ENCODE results near the gene PKP2.

The PKP2 gene

DNA sequence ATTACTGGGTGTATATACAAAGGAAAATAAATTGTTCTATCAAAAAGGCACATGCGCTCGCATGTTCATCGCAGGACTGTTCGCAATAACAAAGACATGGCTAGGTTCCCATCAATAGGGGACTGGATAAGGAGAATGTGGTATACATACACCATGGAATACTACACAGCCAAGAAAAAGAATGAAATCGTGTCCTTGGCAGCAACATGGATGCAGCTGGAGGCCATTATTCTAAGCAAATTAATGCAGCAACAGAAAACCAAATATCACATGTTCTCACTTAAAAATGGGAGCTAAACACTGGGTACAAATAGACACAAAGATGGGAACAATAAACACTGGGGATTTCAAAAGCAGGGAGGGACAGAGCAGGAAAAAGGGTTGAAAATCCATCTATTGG is 58.6 kb downstream of the PKP2 start:
- no peak for TF ChIP-seq JUND (IDR thresholded peaks at IDR 0.05; ENCODE audit: low read depth)
- DNase-seq (ENCODE audit: low read depth in 1 of 2, low spot score in 1 of 2) = no peak
- in situ Hi-C loops (cut with HindIII; ENCODE audit: low pct_unique_long_range_greater_than_20kb, low sequenced_read_pairs) = no loop called here

DNA sequence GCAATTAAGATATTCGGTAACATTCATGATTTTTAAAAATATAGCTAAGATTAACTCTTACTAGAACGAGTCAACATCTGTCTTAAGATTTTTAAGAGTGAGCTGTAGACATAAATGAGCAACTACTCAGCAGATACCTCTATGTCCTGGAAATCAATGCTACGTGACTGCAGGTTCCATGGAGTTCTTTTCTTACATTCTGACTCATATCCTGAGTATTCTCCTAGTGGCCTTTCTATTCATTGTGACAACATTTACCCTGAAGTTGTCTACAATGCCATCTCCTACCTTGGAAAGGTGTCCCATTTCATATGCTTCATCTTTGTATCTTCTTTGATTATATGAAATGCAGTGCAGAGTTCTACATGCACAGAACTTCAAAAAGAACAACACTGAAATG is 59.9 kb downstream of the PKP2 start:
- in situ Hi-C loops (cut with HindIII; ENCODE audit: low pct_unique_long_range_greater_than_20kb, low sequenced_read_pairs) = no loop called here

DNA sequence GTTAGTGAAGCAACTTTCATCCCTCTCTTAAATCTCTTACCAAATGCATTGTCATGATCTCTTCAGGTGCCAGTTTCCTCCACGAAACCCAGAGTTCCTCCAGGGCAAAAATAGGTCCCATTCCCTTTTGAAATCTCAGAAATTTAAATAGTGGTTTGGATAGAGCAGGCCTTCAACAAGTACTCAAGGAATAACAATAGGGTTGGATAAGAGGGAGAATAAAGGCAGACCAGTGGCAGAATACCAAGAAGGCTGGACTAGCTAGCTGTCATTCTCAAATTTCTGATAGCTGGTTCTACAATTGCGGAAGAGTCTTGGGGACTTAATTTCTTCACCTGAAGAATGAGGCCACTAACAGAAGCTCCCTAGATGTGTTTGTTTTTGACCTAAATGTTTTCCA is 62.5 kb downstream of the PKP2 start:
- in situ Hi-C loops (cut with HindIII; ENCODE audit: low pct_unique_long_range_greater_than_20kb, low sequenced_read_pairs) = no loop called here
- DNase-seq (ENCODE audit: low read depth in 1 of 2, low spot score in 1 of 2) = no peak
- no peak for TF ChIP-seq JUND (IDR thresholded peaks at IDR 0.05; ENCODE audit: low read depth)

More for the DNA sequence above, 59.9 kb downstream of the PKP2 start:
- DNase-seq (ENCODE audit: low read depth in 1 of 2, low spot score in 1 of 2) = no peak
- TF ChIP-seq JUND (IDR thresholded peaks at IDR 0.05; ENCODE audit: low read depth) = no peak

DNA sequence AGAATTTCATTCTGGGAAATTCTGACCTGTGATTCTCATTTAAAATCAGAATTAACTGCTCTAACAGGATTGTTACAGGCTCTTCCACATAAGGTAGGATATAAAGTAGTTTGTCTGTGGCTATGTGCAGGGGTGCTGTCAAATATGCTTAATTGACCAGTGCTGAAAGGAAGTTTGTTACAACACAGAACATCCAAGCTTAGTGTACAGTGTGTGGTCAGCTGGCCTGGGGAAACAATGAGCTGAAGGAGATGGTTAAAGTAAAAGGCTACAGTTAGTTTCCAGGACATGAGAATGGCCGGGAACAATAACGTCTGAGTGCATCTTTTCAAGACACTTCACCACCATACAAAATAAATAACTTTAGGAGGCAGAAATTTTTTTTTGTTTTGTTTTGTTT is 68.0 kb downstream of the PKP2 start:
- in situ Hi-C loops (cut with HindIII; ENCODE audit: low pct_unique_long_range_greater_than_20kb, low sequenced_read_pairs) = no loop called here
- no peak for TF ChIP-seq JUND (IDR thresholded peaks at IDR 0.05; ENCODE audit: low read depth)

DNA sequence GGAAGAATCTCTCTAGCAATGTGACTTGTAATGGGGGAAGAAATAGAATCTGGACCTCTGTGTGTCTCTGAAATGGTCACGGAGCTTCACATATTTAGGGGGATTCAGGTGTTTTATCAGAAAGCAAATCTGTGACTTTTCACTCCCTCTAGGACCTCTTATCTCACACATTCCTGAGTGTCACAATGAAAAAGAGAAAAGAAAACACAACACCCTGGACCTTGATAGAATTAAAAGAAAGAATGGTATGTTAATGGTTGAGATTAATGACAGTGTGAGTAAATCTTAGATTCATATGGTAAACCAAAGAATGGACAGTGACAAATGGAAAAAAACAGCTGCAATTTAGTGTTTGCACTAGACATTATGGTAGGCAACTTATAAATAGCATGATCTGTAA is 68.5 kb downstream of the PKP2 start:
- no peak for DNase-seq (ENCODE audit: low read depth in 1 of 2, low spot score in 1 of 2)
- in situ Hi-C loops (cut with HindIII; ENCODE audit: low pct_unique_long_range_greater_than_20kb, low sequenced_read_pairs) = no loop called here
- no peak for TF ChIP-seq JUND (IDR thresholded peaks at IDR 0.05; ENCODE audit: low read depth)

More for the DNA sequence above, 68.0 kb downstream of the PKP2 start:
- no peak for DNase-seq (ENCODE audit: low read depth in 1 of 2, low spot score in 1 of 2)

DNA sequence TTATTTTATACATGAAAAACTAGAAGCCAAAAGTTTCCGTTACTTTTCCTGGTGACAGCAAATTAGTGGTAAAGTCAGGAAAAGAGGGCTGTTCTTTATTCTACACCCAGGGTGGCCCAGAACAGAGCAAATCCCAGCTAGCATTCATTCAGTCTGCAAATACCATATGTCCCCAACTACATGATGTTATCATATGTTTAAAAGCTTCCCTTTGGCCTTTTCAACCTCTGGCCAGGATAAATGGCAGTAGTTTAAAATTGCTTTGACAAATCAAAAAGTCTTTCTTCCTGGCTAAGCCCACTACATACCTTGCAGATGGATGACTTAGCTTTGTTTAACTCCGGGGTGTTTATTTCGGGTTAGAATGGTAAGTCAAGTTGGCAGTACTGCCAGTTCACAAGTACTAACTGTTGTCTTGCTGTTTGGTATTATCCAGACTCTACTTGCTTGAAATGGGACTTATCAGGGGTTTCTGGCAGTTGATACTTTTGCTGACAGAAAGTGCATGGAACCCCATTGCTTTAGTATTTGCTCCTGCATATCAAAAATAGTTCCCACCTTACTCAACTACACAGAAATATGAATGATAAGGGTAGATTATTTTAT is 69.7 kb downstream of the PKP2 start:
- no peak for DNase-seq (ENCODE audit: low read depth in 1 of 2, low spot score in 1 of 2)
- no peak for TF ChIP-seq JUND (IDR thresholded peaks at IDR 0.05; ENCODE audit: low read depth)
- in situ Hi-C loops (cut with HindIII; ENCODE audit: low pct_unique_long_range_greater_than_20kb, low sequenced_read_pairs) = no loop called here

DNA sequence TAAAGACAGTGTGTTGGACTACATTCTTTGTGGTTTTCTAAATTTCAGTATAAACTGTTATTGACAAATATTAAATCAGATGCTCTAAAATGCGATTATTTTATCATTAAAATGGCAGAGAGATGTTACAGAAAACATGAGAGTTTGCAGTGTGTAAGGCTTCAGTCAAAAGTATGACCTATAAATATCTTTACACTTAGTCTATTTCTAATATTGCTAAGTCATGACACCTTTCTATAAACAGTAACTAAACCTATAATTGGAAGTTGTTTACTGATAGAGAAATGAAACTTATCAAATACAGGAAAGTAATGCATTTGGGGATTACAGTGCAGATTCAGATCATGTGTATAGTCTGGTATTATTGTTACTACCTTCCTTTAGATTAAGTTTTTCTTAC is 72.0 kb downstream of the PKP2 start:
- in situ Hi-C loops (cut with HindIII; ENCODE audit: low pct_unique_long_range_greater_than_20kb, low sequenced_read_pairs) = no loop called here
- no peak for DNase-seq (ENCODE audit: low read depth in 1 of 2, low spot score in 1 of 2)
- TF ChIP-seq JUND (IDR thresholded peaks at IDR 0.05; ENCODE audit: low read depth) = no peak

DNA sequence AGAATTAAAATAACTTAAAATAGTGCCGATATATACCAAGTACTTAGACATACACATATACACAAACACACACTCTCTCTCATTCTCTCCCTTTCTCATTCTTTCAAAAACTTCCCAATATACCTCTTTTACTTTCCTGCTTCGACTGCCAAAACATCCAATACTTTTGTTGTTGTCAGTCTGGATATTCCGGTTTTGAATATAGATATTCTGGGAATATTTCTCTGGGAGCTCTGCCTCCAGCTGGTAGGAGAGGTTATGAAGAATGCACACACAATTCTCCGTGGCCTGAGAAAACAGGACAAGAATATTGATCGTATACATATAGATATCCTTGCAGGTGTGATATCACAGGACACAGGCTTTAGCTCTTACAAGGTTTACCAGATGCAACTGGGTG is 74.2 kb downstream of the PKP2 start:
- in situ Hi-C loops (cut with HindIII; ENCODE audit: low pct_unique_long_range_greater_than_20kb, low sequenced_read_pairs) = no loop called here
- TF ChIP-seq JUND (IDR thresholded peaks at IDR 0.05; ENCODE audit: low read depth) = no peak
- DNase-seq (ENCODE audit: low read depth in 1 of 2, low spot score in 1 of 2) = peak in 1 of 2 experiments; percentile 62

DNA sequence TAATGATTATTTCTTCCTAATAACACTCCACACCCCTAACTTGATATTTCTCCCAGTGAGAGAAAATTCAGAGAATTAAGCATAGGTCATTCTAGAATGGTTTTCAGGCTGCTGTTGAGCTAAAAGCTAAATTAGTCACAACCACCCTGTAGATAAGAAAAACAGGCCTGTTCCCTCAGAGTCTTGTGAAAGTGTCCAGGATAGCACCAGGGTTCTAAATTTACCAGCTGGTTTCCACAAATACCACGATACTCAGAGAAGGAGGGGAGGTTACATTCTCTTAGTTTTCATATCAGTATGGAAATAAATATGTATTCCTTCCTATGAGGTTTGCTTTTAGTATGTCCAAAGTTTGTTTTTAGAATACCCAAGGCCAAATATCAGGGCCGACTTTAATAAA is 74.9 kb downstream of the PKP2 start:
- in situ Hi-C loops (cut with HindIII; ENCODE audit: low pct_unique_long_range_greater_than_20kb, low sequenced_read_pairs) = no loop called here
- no peak for TF ChIP-seq JUND (IDR thresholded peaks at IDR 0.05; ENCODE audit: low read depth)
- no peak for DNase-seq (ENCODE audit: low read depth in 1 of 2, low spot score in 1 of 2)

DNA sequence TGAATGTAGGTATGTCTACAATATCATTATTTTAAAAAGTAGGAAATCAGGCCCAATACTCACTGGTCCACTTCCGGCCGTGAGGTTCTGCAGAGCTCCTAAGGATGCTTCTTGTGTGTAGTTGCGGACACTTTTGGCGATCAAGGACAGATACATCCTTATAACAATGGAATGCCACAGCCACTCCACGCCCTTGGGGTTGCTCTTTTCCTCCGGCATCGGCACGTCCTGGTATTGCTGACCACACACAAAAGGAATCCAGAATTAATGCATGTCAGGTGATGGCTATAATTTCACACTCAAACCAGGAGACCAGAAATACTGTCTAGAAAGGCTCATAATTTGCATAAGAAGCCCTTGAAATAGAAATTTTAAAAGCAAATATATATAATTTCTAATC is 75.3 kb downstream of the PKP2 start:
- in situ Hi-C loops (cut with HindIII; ENCODE audit: low pct_unique_long_range_greater_than_20kb, low sequenced_read_pairs) = no loop called here
- DNase-seq (ENCODE audit: low read depth in 1 of 2, low spot score in 1 of 2) = no peak
- no peak for TF ChIP-seq JUND (IDR thresholded peaks at IDR 0.05; ENCODE audit: low read depth)

DNA sequence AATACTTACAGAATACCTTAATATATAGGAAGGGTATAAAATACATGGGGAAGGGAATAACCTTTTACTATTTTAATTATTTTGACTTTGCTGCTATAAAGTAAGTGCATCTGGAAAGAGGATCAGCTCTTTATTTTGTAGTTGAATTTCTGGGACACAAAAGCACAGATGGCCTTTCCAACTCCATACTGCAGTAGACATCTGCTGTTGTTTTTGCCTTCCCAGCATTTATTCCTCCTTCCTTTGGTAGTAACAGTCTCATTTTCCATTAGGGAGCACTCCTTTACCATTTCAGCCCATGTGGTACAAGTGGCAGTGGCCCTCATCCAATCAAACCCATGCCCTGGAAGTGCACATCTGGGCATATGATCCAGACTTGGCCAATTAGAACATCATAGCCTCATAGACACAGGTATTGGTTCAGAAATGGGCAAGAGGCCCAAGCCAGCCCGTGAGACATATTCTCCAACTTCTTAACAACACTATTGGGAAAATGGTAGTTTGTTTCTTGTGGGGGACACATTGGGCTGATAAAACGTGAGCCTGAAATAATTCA is 76.1 kb downstream of the PKP2 start:
- in situ Hi-C loops (cut with HindIII; ENCODE audit: low pct_unique_long_range_greater_than_20kb, low sequenced_read_pairs) = no loop called here
- no peak for DNase-seq (ENCODE audit: low read depth in 1 of 2, low spot score in 1 of 2)
- TF ChIP-seq JUND (IDR thresholded peaks at IDR 0.05; ENCODE audit: low read depth) = no peak

DNA sequence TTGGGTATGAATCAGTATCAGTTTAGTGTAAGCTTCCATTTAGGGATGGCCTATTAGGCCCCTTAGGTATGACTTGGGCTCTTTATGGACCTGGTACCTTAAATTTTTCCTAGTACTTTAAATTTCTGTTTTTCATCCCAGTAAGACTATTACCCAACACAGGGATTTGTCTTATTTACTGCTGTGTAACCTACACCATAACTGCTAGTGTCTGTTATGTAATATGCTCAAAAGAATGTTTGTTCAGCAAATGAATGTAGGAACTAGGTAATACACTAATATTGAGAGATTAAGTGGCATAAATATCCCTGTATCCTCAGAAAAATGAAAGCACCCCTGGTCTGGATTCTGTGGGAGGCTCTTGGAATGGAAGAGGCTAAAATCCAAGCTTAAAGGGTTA is 77.2 kb downstream of the PKP2 start:
- DNase-seq (ENCODE audit: low read depth in 1 of 2, low spot score in 1 of 2) = peak in 1 of 2 experiments; percentile 12
- in situ Hi-C loops (cut with HindIII; ENCODE audit: low pct_unique_long_range_greater_than_20kb, low sequenced_read_pairs) = no loop called here
- no peak for TF ChIP-seq JUND (IDR thresholded peaks at IDR 0.05; ENCODE audit: low read depth)

DNA sequence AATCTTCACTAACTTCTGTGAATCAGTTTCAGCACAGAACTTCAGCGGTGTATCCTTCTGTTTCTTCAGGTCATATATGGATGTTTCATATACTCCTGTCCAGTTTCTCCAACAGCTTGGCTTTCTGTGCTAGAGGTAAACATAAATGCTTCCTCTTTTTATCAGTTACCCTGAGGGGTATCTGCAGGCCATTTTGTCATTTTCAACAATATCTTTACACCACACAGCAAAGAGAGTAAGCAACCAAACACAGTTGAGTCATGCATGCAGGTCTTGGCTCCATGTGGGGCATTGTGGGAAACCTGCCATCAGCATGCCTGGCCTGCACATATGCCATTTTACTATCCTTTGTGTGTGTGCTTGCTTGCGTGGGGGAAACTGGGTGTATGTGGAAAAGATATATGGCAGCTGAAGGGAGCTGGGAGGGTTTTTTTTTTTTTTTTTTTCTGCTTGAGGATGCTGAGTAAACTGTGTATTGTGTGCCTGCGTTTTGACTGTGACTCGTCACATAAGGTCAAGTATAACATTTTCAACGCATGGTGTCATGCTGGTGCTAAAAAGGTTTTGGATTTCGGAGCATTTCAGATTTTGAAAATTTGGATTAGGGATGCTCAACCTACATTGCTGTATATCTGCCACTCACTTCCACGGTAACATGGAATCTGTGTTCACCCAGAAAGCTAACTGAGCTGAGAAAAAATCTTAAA is 84.7 kb downstream of the PKP2 start:
- DNase-seq (ENCODE audit: low read depth in 1 of 2, low spot score in 1 of 2) = no peak
- in situ Hi-C loops (cut with HindIII; ENCODE audit: low pct_unique_long_range_greater_than_20kb, low sequenced_read_pairs) = no loop called here
- no peak for TF ChIP-seq JUND (IDR thresholded peaks at IDR 0.05; ENCODE audit: low read depth)
